PFSK-1 (cell line): ENCODE results near the gene MED27.

Experiments
- POLR2AphosphoS5 ChIP-seq: IDR thresholded peaks from 2 replicates; pipeline ENCODE4 v1.6.1; 2012; ENCODE audit warnings: low read depth, mild to moderate bottlenecking, control low read depth, low read length, moderate library complexity
- SIN3A ChIP-seq: IDR thresholded peaks from 2 replicates; pipeline ENCODE4 v1.6.1; 2012; ENCODE audit warnings: mild to moderate bottlenecking, low read length, moderate library complexity, borderline replicate concordance; ENCODE audit not compliant: insufficient read depth
- TF ChIP-seq, protein P1 (sequence below), 2 experiments: IDR thresholded peaks; 2 replicates each; pipeline versions ENCODE4 v1.6.1 to v1.8.0; 2011 to 2012; ENCODE audit warnings: low read depth in 2 of 2, low read length in 2 of 2, control low read depth in 1 of 2, inconsistent platforms in 1 of 2, mild to moderate bottlenecking in 1 of 2, moderate library complexity in 1 of 2; ENCODE audit not compliant: insufficient read depth in 1 of 2

DNA sequence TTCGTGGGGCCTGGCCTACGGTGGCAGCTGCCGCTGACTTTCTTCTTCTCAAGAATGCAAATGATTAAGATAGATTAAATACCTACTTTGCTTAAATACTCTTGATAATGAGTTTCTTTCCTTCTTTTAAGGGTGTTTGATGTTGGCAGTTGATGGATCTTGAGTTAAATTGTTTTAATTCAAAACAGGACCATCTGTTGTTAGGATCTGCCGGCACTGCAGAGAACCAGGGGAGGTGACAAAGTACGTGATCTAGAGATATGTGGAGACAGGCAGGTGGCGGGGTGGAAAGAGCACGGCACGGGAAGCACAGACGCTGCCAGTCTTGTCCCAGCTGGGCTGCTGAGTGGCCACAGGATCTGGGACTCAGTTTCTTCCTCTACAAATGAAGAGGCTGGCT, 37.9 kb downstream of the MED27 start:
- no peak for TF ChIP-seq POLR2AphosphoS5
- TF ChIP-seq, protein P1, sequence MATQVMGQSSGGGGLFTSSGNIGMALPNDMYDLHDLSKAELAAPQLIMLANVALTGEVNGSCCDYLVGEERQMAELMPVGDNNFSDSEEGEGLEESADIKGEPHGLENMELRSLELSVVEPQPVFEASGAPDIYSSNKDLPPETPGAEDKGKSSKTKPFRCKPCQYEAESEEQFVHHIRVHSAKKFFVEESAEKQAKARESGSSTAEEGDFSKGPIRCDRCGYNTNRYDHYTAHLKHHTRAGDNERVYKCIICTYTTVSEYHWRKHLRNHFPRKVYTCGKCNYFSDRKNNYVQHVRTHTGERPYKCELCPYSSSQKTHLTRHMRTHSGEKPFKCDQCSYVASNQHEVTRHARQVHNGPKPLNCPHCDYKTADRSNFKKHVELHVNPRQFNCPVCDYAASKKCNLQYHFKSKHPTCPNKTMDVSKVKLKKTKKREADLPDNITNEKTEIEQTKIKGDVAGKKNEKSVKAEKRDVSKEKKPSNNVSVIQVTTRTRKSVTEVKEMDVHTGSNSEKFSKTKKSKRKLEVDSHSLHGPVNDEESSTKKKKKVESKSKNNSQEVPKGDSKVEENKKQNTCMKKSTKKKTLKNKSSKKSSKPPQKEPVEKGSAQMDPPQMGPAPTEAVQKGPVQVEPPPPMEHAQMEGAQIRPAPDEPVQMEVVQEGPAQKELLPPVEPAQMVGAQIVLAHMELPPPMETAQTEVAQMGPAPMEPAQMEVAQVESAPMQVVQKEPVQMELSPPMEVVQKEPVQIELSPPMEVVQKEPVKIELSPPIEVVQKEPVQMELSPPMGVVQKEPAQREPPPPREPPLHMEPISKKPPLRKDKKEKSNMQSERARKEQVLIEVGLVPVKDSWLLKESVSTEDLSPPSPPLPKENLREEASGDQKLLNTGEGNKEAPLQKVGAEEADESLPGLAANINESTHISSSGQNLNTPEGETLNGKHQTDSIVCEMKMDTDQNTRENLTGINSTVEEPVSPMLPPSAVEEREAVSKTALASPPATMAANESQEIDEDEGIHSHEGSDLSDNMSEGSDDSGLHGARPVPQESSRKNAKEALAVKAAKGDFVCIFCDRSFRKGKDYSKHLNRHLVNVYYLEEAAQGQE (IDR thresholded peaks at IDR 0.05; ENCODE audit: insufficient read depth in 1 of 2, low read depth in 2 of 2, low read length in 2 of 2), result no peak
- TF ChIP-seq SIN3A, result no peak
